Frontal cortex (tissue), 4 donors: ENCODE results near the gene HYAL4. TPM values are rescaled to one million over a fixed set of nuclear protein-coding genes. Genes with fewer than 3 reads are reported as not detected.
"Not testable (repeated sequence)": the region's sequence is repeated elsewhere in the genome, so short reads cannot be mapped to it uniquely, and the experiment has no call there.

Source experiments
- DNase-seq, 2 donors: peaks; one replicate each; pipeline ENCODE4 v3.0.0; 2012; ENCODE audit warnings: low spot score in 2 of 2
- FAIRE-seq: peaks from 2 replicates; lab custom pipeline; 2012; peaks lifted over from hg19 to GRCh38; lab: Jason Lieb, UNC
- total RNA-seq: library from RNA; depleted of rRNA; stranded (reverse); fragments of >200 nt; gene quantifications from one replicate; pipeline ENCODE4 v1.2.3, GENCODE V29; 2014
- donor health status: control.
- donor health status: control.
- donor health status: control.

Gene HYAL4
- total RNA-seq, 1 donor from 2014 or later, result not detected

GRCh38 chr7:123845823-123846216 lies 851 bp downstream of the HYAL4 start:
- DNase-seq (no peak), FAIRE-seq (no peak)

- FAIRE-seq (no peak), DNase-seq (no peak)
Observed at GRCh38 chr7:123846217-123846891, 1.4 kb downstream of the HYAL4 start.

GRCh38 chr7:123847868-123848267 lies 2.9 kb downstream of the HYAL4 start:
- FAIRE-seq, result no peak
- DNase-seq, result no peak

- no peak for DNase-seq
- FAIRE-seq, result no peak
Observed at GRCh38 chr7:123849855-123850254, 4.9 kb downstream of the HYAL4 start.

- FAIRE-seq, DNase-seq: not testable (repeated sequence)
Observed at GRCh38 chr7:123851404-123851803, 6.4 kb downstream of the HYAL4 start.

- not testable (repeated sequence) for FAIRE-seq, DNase-seq
Observed at GRCh38 chr7:123854291-123854690, 9.3 kb downstream of the HYAL4 start.

GRCh38 chr7:123856428-123856827 lies 11.5 kb downstream of the HYAL4 start:
- FAIRE-seq, result not testable (repeated sequence)

GRCh38 chr7:123860848-123861247 lies 15.9 kb downstream of the HYAL4 start:
- DNase-seq (no peak), FAIRE-seq (no peak)

More at GRCh38 chr7:123856428-123856827, 11.5 kb downstream of the HYAL4 start:
- DNase-seq, result not testable (repeated sequence)

- DNase-seq (no peak), FAIRE-seq (no peak)
Observed at GRCh38 chr7:123862775-123863174, 17.8 kb downstream of the HYAL4 start.

- no peak for FAIRE-seq
- no peak for DNase-seq
Observed at GRCh38 chr7:123863461-123863860, 18.5 kb downstream of the HYAL4 start.

GRCh38 chr7:123864012-123864411 lies 19.0 kb downstream of the HYAL4 start:
- FAIRE-seq (no peak), DNase-seq (no peak)

GRCh38 chr7:123864436-123864835 lies 19.5 kb downstream of the HYAL4 start:
- DNase-seq, result no peak
- FAIRE-seq, result no peak

GRCh38 chr7:123864966-123865365 lies 20.0 kb downstream of the HYAL4 start:
- DNase-seq (no peak), FAIRE-seq (no peak)

GRCh38 chr7:123865517-123866117 lies 20.6 kb downstream of the HYAL4 start:
- FAIRE-seq, result peak; percentile 37

GRCh38 chr7:123867225-123867624 lies 22.3 kb downstream of the HYAL4 start:
- DNase-seq (no peak), FAIRE-seq (no peak)

More at GRCh38 chr7:123865517-123866117, 20.6 kb downstream of the HYAL4 start:
- peak; percentile 4 to 20 for DNase-seq

GRCh38 chr7:123871998-123872867 lies 27.3 kb downstream of the HYAL4 start:
- DNase-seq (no peak), FAIRE-seq (no peak)

- DNase-seq (no peak), FAIRE-seq (no peak)
Observed at GRCh38 chr7:123872908-123873307, 27.9 kb downstream of the HYAL4 start.

GRCh38 chr7:123876557-123877256 lies 31.7 kb downstream of the HYAL4 start:
- no peak for FAIRE-seq

GRCh38 chr7:123879628-123880027 lies 34.7 kb downstream of the HYAL4 start:
- no peak for DNase-seq
- no peak for FAIRE-seq

More at GRCh38 chr7:123876557-123877256, 31.7 kb downstream of the HYAL4 start:
- DNase-seq, result no peak

GRCh38 chr7:123881300-123881699 lies 36.3 kb downstream of the HYAL4 start:
- DNase-seq, result no peak
- FAIRE-seq, result no peak
